ENCODE results near the gene PAPPA.

DNA sequence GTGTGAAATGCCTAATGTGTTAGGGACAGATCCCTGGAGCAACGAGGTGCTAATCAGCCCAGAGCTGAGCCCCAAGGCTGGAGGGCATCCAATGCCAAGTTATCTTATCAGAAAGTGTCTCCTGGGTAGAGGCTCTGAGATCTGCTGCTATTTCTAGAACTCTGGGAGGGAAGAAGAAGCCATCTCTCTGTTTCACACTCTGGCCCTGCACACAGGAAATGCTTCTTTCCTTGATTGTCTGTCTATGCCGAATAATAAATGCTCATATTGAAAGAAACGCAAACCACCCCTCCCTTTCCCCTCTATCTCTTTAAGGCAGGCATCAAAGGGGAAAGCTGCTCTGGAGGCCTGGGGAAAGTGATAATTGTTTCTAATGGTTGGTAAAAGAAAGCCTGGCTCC is 166.7 kb downstream of the PAPPA start:
- TF ChIP-seq, protein P1, sequence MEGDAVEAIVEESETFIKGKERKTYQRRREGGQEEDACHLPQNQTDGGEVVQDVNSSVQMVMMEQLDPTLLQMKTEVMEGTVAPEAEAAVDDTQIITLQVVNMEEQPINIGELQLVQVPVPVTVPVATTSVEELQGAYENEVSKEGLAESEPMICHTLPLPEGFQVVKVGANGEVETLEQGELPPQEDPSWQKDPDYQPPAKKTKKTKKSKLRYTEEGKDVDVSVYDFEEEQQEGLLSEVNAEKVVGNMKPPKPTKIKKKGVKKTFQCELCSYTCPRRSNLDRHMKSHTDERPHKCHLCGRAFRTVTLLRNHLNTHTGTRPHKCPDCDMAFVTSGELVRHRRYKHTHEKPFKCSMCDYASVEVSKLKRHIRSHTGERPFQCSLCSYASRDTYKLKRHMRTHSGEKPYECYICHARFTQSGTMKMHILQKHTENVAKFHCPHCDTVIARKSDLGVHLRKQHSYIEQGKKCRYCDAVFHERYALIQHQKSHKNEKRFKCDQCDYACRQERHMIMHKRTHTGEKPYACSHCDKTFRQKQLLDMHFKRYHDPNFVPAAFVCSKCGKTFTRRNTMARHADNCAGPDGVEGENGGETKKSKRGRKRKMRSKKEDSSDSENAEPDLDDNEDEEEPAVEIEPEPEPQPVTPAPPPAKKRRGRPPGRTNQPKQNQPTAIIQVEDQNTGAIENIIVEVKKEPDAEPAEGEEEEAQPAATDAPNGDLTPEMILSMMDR (IDR thresholded peaks at IDR 0.05), result no peak
- TF ChIP-seq EZH2 (IDR thresholded peaks at IDR 0.05) (no peak), EZH2phosphoT487 (IDR thresholded peaks at IDR 0.05) (no peak)

All from neural progenitor cell (in vitro differentiated cells).